Ovary (tissue), 3 donors: ENCODE data around the gene TRNAU1AP.
"Not testable (repeated sequence)": the region's sequence is repeated elsewhere in the genome, so short reads cannot be mapped to it uniquely, and the experiment has no call there.

ENCODE experiments used
- CTCF ChIP-seq, 3 donors: fragments of 450-650 bp in 2 of 3; fragments of 200-600 bp in 1 of 3; IDR thresholded peaks; one replicate each; pipeline versions ENCODE4 v1.5.1 to v1.8.0; 2016 to 2022; ENCODE audit warnings: antibody characterized with exemption in 3 of 3, mild to moderate bottlenecking in 1 of 3
- POLR2A ChIP-seq: fragments of 450-650 bp; IDR thresholded peaks from one replicate; pipeline ENCODE4 v1.6.1; 2017; ENCODE audit warnings: antibody characterized with exemption, mild to moderate bottlenecking, moderate library complexity
- donor health status: DM: no; HTN: no; CAD: no.

GRCh38 chr1:28596276-28596675 lies 43.4 kb downstream of the TRNAU1AP start:
- not testable (repeated sequence) for TF ChIP-seq CTCF (IDR thresholded peaks at IDR 0.05); POLR2A
